NB4 (cell line): ENCODE data around the gene ZNF578.
"Not testable (repeated sequence)": the region's sequence is repeated elsewhere in the genome, so short reads cannot be mapped to it uniquely, and the experiment has no call there.

Source experiments
- DNase-seq: peaks from one replicate; pipeline ENCODE4 v3.0.0; 2010; ENCODE audit warnings: low read depth
- H3K4me3 ChIP-seq: one replicate; pipeline ENCODE4 v1.5.1; 2011; ENCODE audit warnings: mild to moderate bottlenecking, low read depth, low read length, moderate library complexity
- MYC ChIP-seq: IDR thresholded peaks from 2 replicates; pipeline ENCODE4 v1.6.1; 2011; ENCODE audit warnings: low read depth, low read length
- POLR2A ChIP-seq: IDR thresholded peaks from 2 replicates; pipeline ENCODE4 v1.6.1; 2011; ENCODE audit warnings: mild to moderate bottlenecking; ENCODE audit not compliant: insufficient read length; ENCODE audit errors: extremely low read depth
- TF ChIP-seq, protein P1 (sequence below): IDR thresholded peaks from one replicate; pipeline ENCODE4 v1.5.1; 2012; ENCODE audit warnings: low read depth, low read length
- TF ChIP-seq, protein P2 (sequence below): IDR thresholded peaks from 2 replicates; pipeline ENCODE4 v1.6.1; 2011; ENCODE audit warnings: low read depth, low read length

ZNF578 gene

DNA sequence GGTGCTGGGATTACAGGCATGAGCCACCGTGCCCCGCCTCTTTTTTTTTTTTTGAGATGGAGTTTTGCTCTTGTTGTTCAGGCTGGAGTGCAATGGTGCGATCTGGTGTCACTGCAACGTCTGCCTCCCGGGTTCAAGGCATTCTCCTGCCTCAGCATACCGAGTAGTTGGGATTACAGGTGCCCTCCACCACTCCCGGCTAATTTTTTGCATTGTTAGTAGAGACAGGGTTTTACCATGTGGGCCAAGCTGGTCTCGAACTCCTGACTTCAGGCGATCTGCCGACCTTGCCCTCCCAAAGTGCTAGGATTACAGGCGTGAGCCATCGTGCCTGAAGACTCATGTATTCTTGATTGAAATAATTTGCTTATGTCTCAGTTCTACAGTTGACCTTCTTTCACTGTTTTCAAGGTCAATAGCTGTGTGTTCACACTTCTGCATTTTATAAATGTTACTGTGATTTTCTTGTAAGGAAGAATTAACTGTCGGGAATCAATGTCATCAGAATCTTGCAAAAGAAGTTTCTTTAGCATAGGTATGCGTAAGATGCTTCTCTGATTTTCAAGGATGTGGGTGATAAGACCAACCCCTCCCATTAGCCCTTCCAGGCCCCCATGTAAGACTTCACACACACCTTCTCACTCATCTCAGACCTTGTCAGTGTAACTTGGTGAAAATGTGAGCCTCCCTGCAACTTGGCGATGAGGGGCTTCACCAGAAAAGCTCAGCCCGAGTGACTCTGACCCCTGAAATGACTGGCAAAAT, 104.1 kb downstream of the ZNF578 start:
- DNase-seq, result no peak
- TF ChIP-seq, protein P1, sequence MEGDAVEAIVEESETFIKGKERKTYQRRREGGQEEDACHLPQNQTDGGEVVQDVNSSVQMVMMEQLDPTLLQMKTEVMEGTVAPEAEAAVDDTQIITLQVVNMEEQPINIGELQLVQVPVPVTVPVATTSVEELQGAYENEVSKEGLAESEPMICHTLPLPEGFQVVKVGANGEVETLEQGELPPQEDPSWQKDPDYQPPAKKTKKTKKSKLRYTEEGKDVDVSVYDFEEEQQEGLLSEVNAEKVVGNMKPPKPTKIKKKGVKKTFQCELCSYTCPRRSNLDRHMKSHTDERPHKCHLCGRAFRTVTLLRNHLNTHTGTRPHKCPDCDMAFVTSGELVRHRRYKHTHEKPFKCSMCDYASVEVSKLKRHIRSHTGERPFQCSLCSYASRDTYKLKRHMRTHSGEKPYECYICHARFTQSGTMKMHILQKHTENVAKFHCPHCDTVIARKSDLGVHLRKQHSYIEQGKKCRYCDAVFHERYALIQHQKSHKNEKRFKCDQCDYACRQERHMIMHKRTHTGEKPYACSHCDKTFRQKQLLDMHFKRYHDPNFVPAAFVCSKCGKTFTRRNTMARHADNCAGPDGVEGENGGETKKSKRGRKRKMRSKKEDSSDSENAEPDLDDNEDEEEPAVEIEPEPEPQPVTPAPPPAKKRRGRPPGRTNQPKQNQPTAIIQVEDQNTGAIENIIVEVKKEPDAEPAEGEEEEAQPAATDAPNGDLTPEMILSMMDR, result no peak
- TF ChIP-seq MYC (no peak), POLR2A (no peak)
- TF ChIP-seq, protein P2, sequence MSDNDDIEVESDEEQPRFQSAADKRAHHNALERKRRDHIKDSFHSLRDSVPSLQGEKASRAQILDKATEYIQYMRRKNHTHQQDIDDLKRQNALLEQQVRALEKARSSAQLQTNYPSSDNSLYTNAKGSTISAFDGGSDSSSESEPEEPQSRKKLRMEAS, result no peak
- H3K4me3 ChIP-seq, result no peak overlapping the region

DNA sequence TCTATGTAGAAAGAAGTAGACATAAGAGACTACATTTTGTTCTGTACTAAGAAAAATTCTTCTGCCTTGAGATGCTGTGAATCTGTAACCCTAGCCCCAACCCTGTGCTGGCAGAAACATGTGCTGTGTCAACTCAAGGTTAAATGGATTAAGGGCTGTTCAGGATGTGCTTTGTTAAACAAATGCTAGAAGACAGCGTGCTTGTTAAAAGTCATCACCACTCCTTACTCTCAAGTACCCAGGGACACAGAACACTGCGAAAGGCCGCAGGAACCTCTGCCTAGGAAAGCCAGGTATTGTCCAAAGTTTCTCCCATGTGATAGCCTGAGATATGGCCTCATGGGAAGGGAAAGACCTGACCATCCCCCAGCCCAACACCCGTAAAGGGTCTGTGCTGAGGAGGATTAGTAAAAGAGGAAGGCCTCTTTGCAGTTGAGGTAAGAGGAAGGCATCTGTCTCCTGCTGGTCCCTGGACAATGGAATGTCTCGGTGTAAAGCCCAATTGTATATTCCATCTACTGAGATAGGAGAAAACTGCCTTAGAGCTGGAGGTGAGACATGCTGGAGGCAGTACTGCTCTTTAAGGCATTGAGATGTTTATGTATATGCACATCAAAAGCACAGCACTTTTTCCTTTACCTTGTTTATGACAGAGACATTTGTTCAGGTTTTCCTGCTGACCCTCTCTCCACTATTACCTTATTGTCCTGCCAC, 105.5 kb downstream of the ZNF578 start:
- DNase-seq, H3K4me3 ChIP-seq: not testable (repeated sequence)

DNA sequence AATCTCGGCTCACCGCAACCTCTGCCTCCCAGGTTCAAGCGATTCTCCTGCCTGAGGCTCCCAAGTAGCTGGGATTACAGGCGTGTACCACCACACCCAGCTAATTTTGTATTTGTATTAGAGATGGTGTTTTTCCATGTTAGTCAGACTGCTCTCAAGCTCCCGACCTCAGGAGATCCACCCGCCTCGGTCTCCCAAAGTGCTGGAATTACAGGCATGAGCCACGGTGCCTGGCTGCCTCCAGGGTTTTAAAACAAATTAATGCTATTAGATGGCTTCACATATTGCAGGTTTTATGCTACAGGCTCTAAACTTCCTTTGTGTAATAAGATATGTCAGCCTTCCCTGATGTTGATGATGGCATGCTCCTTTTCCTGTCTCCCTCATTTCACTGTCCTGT, 108.3 kb downstream of the ZNF578 start:
- H3K4me3 ChIP-seq, DNase-seq: not testable (repeated sequence)
